Activated effector memory CD4-positive, alpha-beta T cell treated with anti-CD3 and anti-CD28 coated beads, Interleukin-2, amount 50 U/mL, for 16 hours (primary cell): ENCODE data around the gene KDSR.

Experiments used
- DNase-seq: peaks from one replicate; pipeline ENCODE4 v3.0.0-alpha.2; 2020

Gene KDSR

GRCh38 chr18:63367053-63367953 lies at the start of gene KDSR:
KDSR (minus strand) TSS chr18:63367206; CDS start chr18:63367118, 88 bp downstream.
- DNase-seq: peak; percentile 94

- DNase-seq: no peak
Observed at GRCh38 chr18:63412953-63413352, 45.9 kb upstream of the KDSR start.

DNA sequence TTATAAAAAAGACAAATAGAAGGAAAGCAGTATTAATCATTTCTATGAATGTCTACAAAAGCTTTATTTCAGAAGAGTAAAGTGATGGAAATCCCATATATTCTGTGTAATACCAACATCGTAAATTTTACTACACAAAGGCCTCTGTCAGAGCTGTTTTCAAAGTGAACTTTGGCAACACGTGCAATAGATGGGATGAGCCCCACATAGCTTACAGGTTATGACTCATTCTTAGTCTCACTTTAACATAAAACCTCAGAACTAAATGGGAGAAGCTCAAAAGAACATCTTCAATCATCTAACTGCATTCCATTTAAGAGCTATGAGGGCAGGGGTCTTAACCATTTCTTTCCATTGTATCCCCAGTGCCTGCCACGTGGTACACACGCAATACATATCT lies 43.8 kb upstream of the KDSR start:
- DNase-seq: no peak

GRCh38 chr18:63409301-63409700 lies 42.3 kb upstream of the KDSR start:
- no peak for DNase-seq

GRCh38 chr18:63407734-63408133 lies 40.7 kb upstream of the KDSR start:
- DNase-seq: no peak

- DNase-seq: no peak
Observed at GRCh38 chr18:63405986-63406385, 39.0 kb upstream of the KDSR start.

DNA sequence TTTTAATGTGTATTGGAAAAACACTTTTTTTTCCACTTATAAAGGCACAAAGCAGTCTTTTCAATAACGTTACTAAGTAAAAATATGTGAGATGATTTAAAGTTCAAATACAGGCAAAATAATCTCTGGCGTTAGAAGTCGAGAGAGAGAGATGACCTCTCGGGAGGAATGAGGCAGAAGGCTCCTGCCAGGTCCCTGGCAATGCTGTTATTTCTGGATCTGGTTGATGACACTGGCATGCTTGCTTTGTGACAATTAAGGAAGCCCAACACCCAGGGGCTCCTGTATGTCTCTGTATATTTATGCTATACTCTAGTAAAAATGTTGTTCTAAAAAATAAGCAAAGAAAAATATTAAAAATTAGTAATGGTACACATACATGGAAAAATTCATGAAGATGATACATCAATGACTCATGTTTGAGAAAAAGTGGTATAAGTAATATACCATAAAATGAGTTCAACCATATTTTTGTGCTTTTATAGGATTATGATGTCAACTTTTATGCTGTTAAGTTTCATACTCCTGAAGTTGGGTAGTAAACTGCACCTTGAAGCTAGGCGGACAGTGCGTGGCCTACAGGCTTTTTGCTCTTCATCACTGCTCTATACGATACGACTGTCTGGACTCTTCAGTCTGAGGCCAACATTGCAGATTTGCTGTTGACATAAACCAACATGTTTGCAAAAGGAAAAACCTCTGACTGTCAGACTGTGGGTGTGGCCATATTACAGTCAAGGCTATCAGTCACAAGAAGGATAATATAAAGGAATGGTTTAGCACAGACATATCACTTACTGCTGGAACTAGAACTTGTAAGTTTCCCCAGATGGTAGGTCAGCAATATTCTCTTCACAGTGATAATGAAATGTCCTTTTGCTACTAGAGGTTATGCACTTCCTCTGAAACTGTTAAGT lies 35.5 kb upstream of the KDSR start:
- DNase-seq: no peak

GRCh38 chr18:63399300-63399699 lies 32.3 kb upstream of the KDSR start:
- DNase-seq: no peak

GRCh38 chr18:63397349-63397748 lies 30.3 kb upstream of the KDSR start:
- DNase-seq: no peak

DNA sequence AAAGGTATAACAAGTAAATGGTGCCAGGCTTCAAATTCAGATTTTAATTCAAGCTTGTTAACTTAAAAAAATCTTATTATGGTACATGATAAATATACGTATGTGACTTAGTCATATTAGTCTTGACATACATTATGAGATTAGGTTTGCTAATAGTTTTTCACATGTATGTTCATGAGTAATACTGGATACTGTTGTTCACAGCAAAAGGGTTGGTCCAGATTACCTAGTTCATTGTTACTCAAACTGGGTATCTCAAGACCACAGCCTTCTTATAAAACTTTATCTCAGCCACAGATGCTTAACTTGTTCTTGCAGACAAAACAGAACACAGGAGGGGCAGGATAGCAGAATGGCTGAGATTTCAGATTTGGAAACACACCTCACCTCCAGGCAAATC lies 28.5 kb upstream of the KDSR start:
- no peak for DNase-seq

DNA sequence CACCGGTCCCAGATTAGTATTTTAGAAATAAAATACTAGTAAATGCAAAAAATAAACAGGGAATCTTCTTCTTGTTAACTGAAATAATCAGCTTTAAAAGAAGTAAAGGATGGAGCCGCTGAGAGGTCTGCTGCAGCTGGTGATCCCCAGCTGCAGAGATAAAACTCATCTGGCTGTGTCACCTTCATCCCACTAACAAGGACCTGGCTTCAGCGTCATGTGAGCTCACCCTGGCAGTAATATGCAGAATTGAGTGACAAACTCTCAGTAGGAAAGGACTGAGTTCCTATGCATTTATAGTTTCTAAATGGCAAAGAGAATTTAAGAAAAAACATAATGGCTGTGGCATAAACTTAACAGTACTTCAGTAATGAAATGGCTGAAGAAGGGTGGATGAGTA lies 27.9 kb upstream of the KDSR start:
- DNase-seq: no peak

- no peak for DNase-seq
Observed at GRCh38 chr18:63387861-63388260, 20.9 kb upstream of the KDSR start.

- no peak for DNase-seq
Observed at GRCh38 chr18:63382843-63383242, 15.8 kb upstream of the KDSR start.

DNA sequence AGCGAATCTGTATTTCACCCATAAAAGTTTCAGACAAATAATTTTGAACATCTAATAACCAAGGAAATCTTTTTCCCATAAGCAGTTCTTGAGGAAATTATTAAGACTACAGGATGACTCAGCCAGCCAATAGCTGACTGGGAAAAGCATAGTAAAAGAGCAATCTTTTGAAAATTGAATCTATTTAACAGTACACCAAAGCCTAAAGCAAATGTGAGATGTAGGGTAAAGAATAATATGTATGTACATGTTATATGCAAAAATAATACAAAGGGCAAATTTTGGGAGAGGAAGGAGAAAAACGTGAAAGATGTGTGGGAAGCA lies 12.6 kb upstream of the KDSR start:
- no peak for DNase-seq

DNA sequence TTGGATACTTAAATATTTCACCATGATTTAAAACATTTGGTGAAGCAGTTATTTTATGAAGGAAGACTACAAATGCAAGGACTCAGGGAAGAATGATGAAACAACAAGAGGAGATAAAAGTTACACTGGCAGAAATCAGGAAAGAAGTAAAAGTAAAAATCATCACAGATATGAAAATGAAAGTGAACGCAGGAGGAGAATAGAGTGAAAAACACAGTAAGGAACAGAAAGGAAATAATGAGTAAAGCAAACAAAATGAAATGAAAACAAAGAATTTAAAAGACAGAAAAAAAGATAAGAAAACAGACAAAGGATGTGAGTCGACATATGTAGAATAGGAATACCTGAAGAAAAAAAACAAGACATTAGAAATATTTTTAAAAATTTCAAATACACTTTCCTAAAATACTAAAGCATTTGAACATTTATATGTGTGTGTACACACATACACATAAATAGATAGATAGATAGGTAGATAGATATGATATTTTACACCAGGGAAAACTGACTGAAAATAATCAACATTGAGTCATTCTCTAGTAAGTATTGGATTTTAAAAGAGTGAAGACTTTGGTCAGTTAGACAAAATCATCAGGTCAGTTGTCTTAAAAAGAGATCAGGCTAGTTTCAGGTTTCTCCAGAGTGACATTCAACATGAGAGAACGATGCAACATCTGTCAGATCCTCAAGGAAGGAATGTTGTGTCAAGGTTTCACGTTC lies 12.1 kb upstream of the KDSR start:
- no peak for DNase-seq

DNA sequence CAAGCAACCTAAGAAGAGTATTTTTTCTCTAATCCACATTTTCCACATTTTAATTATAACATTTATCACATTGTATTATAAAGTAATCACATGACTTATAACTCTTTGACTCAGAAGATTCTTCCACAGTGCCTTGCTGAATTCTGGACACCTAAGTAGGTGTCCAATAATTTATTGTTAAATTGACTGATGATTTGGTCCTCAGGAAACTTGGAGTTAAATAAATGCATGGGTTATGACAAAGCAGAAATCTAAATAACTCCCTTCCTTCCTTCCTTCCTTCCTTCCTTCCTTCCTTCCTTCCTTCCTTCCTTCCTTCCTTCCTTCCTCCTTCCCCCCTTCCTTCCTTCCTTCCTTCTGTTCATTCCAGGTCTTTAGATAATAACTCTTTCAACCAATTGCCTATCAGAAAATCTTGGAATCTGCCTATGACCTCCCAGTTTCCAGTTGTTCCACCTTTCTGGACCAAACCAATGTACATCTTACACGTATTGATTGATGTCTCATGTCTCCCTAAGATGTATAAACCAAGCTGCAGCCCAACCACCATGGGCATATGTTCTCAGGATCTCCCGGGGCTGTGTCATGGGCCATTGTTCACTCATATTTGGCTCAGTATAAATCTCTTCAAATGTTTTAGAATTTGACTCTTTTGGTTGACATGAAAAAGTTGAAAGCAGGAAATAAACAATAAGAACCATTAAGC lies 10.4 kb upstream of the KDSR start:
- DNase-seq: no peak

- DNase-seq: no peak
Observed at GRCh38 chr18:63376538-63376937, 9.5 kb upstream of the KDSR start.

DNA sequence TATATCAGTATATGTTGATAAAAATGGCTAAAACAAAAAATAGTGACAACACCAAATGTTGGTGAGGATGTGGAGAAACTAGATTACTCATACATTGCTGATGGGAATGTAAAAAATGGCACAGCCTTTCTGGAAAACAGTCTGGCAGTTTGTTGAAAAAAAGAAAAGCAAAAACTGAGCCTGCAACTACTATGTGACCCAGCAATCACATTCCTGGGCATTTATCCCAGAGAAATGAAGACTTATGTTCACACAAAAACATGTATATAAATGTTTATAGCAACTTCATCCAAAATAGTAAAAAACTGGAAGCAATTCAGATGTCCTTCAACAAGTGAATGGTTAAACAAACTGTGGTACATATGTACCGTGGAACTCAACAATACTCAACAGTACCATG lies 7.5 kb upstream of the KDSR start:
- DNase-seq: no peak

GRCh38 chr18:63373161-63373560 lies 6.2 kb upstream of the KDSR start:
- DNase-seq: no peak

- DNase-seq: no peak
Observed at GRCh38 chr18:63368611-63369010, 1.6 kb upstream of the KDSR start.

DNA sequence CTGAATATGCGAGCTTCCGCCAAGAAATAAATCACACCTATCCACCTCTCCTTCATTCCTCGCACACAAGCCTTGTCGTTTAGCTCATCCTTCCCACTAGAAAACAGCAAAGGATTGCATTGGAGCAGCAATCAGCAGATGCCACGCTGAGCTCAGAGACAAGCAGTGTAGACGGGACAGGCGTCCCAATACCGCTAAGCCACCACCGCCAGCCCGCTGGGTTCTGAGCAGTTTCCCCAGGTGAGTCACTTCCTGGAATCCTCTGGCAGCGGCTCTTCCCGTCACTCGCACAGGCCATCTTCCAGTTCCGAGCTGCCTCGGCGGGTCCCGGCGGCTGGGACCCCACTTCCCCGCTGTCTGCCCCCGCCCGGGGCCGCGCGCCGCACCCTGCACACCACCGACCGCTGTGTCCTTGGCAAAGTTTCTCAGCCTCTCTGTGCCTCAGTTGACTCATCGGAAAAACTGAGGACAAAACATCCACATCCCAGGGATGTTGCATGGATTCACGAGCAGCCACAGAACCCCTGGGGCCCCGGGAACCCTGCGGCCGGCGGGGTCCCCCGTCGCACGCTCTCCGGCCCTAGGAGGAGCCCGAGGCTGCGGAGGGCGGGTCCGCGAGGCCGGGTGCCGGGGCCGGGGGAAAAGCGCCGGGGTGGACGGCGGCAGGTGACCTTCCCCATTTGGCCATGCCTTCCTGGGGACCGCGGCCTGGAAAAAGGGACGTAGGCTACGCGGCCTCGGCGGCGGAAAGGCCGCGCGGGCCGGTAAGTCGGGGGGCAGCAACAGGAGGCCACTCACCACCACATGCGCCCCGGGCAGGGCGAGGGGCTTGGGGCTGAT lies 573 bp downstream of the KDSR start:
- DNase-seq: peak; percentile 89

GRCh38 chr18:63365876-63366212 lies 1.2 kb downstream of the KDSR start:
- no peak for DNase-seq
